OCI-LY3 (cell line): ENCODE data around the gene PCBP3.

Experiments used
- H2AFZ ChIP-seq: fragments of 200-600, 300-600 bp; shearing (Covaris generic); 2 replicates; pipeline ENCODE4 v1.6.0; 2014; ENCODE audit warnings: antibody characterized with exemption, low read depth, low read length
- H3K27ac ChIP-seq: fragments of 200-600, 300-600 bp; sonication (generic); 2 replicates; pipeline ENCODE4 v1.5.1; 2014; ENCODE audit warnings: mild to moderate bottlenecking, low read length, moderate library complexity, mixed read lengths
- H3K27me3 ChIP-seq: fragments of 200-600, 300-600 bp; sonication (generic); 2 replicates; pipeline ENCODE4 v1.6.1; 2014; ENCODE audit warnings: low read depth, low read length, mixed read lengths
- H3K36me3 ChIP-seq: fragments of 200-600, 300-600 bp; sonication (generic); replicated peaks from 2 replicates; pipeline ENCODE3; 2014; ENCODE audit warnings: low read depth, low read length, mixed read lengths
- H3K4me1 ChIP-seq: fragments of 300-600, 200-600 bp; sonication (generic); 2 replicates; pipeline ENCODE4 v1.6.1; 2014; ENCODE audit warnings: low read length, mixed read lengths
- H3K4me2 ChIP-seq: fragments of 200-600, 300-600 bp; sonication (generic); 2 replicates; pipeline ENCODE4 v1.6.1; 2014; ENCODE audit warnings: low read length, mixed read lengths
- H3K4me3 ChIP-seq: fragments of 300-600, 200-600 bp; sonication (generic); 2 replicates; pipeline ENCODE4 v1.5.1; 2014; ENCODE audit warnings: antibody characterized with exemption, mild to moderate bottlenecking, low read length, moderate library complexity
- H3K79me2 ChIP-seq: fragments of 300-600, 200-600 bp; shearing (Covaris generic); 2 replicates; pipeline ENCODE4 v1.6.1; 2014; ENCODE audit warnings: mild to moderate bottlenecking, low read length, mixed read lengths
- H3K9ac ChIP-seq: fragments of 300-600, 200-600 bp; shearing (Covaris generic); 2 replicates; pipeline ENCODE4 v1.6.0; 2014; ENCODE audit warnings: mild to moderate bottlenecking, low read length, moderate library complexity
- H3K9me3 ChIP-seq: fragments of 200-600, 300-600 bp; shearing (Covaris generic); 2 replicates; pipeline ENCODE4 v1.6.1; 2014; ENCODE audit warnings: low read length, mixed read lengths; ENCODE audit not compliant: insufficient read depth
- H4K20me1 ChIP-seq: fragments of 200-600, 300-600 bp; sonication (generic); 2 replicates; pipeline ENCODE4 v1.6.1; 2016; ENCODE audit warnings: low read length, mixed read lengths; ENCODE audit not compliant: insufficient read depth
- EZH2phosphoT487 ChIP-seq: fragments of 200-600 bp; shearing (Covaris generic); IDR thresholded peaks from 2 replicates; pipeline ENCODE4 v1.6.1; 2018; ENCODE audit warnings: antibody characterized with exemption, mixed run types, low read depth
- TF ChIP-seq, protein P1 (sequence below): fragments of 200-600, 300-600 bp; sonication (generic); IDR thresholded peaks from 2 replicates; pipeline ENCODE4 v1.5.1; 2014; ENCODE audit warnings: antibody characterized with exemption, low read length, low read depth

Gene PCBP3

DNA sequence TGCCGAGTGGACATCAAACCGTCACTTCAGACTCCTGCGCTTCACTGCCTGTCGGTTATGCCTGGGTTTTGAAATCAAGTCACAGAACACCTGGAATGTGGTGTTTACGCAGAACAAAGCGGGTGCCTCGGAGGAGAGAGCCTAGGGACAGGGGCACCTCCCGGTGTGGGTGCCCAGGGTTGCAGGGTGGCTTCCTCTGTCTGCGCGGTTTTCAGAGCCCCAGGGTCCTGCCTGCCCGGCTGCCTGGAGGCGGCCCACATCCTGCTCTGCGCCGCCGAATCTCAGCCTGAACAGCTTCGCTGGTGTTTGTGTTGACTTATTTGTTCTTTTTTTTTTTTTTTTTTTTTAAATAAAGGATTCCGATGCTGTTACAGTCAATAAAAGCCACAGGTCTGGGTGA is 224.6 kb downstream of the PCBP3 start:
- no peak overlapping the region for H3K9ac ChIP-seq
- H3K79me2 ChIP-seq, result no peaks in the 10 kb centered on the region
- TF ChIP-seq, protein P1, sequence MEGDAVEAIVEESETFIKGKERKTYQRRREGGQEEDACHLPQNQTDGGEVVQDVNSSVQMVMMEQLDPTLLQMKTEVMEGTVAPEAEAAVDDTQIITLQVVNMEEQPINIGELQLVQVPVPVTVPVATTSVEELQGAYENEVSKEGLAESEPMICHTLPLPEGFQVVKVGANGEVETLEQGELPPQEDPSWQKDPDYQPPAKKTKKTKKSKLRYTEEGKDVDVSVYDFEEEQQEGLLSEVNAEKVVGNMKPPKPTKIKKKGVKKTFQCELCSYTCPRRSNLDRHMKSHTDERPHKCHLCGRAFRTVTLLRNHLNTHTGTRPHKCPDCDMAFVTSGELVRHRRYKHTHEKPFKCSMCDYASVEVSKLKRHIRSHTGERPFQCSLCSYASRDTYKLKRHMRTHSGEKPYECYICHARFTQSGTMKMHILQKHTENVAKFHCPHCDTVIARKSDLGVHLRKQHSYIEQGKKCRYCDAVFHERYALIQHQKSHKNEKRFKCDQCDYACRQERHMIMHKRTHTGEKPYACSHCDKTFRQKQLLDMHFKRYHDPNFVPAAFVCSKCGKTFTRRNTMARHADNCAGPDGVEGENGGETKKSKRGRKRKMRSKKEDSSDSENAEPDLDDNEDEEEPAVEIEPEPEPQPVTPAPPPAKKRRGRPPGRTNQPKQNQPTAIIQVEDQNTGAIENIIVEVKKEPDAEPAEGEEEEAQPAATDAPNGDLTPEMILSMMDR, result no peak
- no peak for TF ChIP-seq EZH2phosphoT487
- H3K9me3 ChIP-seq, result no peaks in the 10 kb centered on the region
- H3K36me3 ChIP-seq, result no peaks in the 10 kb centered on the region
- no peak overlapping the region for H3K4me3 ChIP-seq
- no peak overlapping the region for H3K27ac ChIP-seq
- H3K27me3 ChIP-seq, result no peaks in the 10 kb centered on the region
- no peak overlapping the region for H2AFZ ChIP-seq
- peaks cover under 1% of the 10 kb centered on the region for H3K4me1 ChIP-seq
- H3K4me2 ChIP-seq, result no peak overlapping the region
- no peaks in the 10 kb centered on the region for H4K20me1 ChIP-seq

DNA sequence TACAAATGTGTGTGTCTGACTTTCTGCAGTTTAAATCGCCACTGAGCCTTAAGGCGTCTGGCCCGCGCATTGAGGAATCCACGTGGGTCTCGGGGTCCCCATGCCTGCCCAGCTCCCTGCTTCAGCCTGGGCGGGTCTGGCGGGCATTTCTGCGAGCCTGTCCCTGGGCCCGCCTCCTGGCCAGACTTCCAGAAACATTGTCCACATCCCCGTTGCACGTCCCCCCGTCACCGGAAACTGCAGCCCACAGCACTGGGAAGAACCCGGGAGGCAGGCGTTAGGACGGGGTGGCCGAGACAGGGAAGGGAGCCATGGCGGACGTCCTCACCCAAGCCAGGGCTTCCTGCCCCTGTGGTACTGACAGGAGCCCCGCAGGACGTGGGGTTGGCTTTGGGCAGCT is 225.0 kb downstream of the PCBP3 start:
- Histone ChIP-seq H3K9ac (no peak overlapping the region), H3K9me3 (no peaks in the 10 kb centered on the region), H3K27ac (no peak overlapping the region), H3K79me2 (no peaks in the 10 kb centered on the region), H3K27me3 (no peaks in the 10 kb centered on the region), H2AFZ (no peak overlapping the region), H3K36me3 (no peaks in the 10 kb centered on the region), H3K4me1 (no peaks in the 10 kb centered on the region), H3K4me3 (no peak overlapping the region), H3K4me2 (no peak overlapping the region), H4K20me1 (no peaks in the 10 kb centered on the region)
- TF ChIP-seq, protein P1, result no peak
- no peak for TF ChIP-seq EZH2phosphoT487

DNA sequence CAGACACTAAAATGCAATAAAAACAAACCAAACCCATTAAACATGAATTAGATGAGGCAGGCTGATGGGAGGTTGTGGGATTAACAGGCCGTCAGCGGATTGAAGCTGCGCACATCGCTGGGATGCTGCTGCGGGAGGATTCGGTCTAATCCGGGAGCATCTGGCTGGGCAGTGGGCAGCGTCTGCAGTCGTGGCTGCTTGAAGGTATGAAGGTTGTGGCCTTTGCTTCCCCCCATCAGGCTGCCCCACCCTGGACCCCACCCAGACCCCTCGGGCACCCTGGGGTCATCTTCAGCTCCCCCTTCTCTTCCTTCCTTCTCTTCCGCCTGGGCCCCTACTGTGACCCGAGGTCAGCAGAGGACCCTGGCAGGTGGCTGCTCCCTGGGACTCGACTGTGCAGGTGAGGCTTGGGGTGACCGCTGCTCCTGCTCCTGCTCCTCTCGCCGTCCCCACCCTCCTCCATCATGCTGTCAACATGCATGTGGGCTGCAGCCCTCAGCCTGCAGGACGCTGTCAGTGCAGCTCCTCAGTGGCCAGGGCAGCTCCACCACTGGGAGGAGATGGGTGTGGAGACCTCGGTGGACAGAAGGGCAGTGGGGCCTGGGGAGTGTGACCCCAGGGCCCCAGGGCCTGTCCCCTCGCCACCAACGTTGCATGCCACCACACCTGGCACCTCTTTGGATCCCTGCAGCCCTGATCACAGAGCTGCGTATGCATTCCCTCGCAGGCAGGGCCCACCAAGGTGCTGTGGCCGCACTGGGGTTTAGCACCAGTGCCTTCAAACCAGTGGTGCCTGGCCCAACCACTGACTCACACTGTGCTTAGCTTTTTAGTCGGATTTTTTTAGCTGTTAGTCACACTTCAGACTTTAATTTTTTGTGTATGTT is 225.8 kb downstream of the PCBP3 start:
- Histone ChIP-seq H3K27ac (no peak overlapping the region), H3K9ac (no peak overlapping the region), H4K20me1 (no peaks in the 10 kb centered on the region), H3K4me2 (no peak overlapping the region), H3K36me3 (no peaks in the 10 kb centered on the region), H3K9me3 (no peaks in the 10 kb centered on the region), H3K79me2 (no peaks in the 10 kb centered on the region), H2AFZ (no peak overlapping the region), H3K27me3 (no peaks in the 10 kb centered on the region), H3K4me3 (no peak overlapping the region), H3K4me1 (no peaks in the 10 kb centered on the region)
- TF ChIP-seq, protein P1, result no peak
- TF ChIP-seq EZH2phosphoT487, result no peak

DNA sequence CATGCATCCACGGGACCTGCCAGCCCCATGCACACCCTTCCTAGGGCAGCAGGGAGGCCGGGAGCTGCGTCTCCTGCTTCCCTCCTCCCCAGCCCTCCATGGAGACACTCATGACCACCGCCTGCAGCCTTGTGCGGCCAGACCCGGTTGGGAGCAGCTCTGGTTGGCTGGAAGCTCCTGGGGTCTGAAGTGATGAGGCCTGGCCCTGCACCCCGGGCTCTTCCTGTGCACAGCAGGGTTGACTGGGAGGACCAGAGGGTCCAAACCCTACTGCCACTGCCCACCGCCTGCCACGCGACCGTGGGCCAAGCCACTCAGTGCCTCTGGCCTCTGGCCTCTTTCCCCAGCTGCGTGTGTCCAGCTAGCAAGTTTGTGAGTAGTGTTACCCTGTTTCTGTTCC is 226.9 kb downstream of the PCBP3 start:
- no peaks in the 10 kb centered on the region for H3K27me3 ChIP-seq
- no peak overlapping the region for H3K4me2 ChIP-seq
- no peak overlapping the region for H3K27ac ChIP-seq
- no peaks in the 10 kb centered on the region for H3K36me3 ChIP-seq
- H4K20me1 ChIP-seq, result no peaks in the 10 kb centered on the region
- H3K4me3 ChIP-seq, result no peak overlapping the region
- H3K9me3 ChIP-seq, result no peaks in the 10 kb centered on the region
- H2AFZ ChIP-seq, result no peak overlapping the region
- no peak for TF ChIP-seq EZH2phosphoT487
- TF ChIP-seq, protein P1, result no peak
- H3K4me1 ChIP-seq, result no peaks in the 10 kb centered on the region
- no peak overlapping the region for H3K9ac ChIP-seq
- H3K79me2 ChIP-seq, result no peaks in the 10 kb centered on the region
